Measurements from ENCODE around the gene ENTPD2. TPM values are rescaled to one million over a fixed set of nuclear protein-coding genes. Genes with fewer than 3 reads are reported as not detected.

Gene ENTPD2
- total RNA-seq, 1 donor from 2014 or later: 0.46 TPM

DNA sequence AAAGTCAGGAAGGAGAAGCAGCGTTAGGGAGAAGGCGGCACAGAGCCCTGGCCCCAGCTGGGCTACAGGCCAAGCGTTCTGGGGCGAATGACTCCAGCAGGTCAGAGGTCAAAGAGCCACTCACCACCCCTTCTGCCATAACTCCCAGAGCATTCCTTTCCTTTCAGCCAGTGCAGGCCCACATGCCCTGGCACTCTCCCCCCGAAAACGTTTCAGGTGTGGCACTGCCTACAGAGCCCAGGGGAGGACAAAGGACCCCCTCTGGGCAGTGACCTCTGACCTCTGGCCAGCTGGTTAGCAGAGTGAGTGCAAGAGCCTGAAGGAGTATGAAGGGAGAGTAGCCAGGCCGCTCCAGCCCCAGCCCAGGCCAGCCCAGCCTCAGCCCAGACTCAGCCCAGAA, 30.7 kb downstream of the ENTPD2 start:
- no peak for TF ChIP-seq CTCF (IDR thresholded peaks at IDR 0.05)
- Mint-ChIP-seq H3K27ac (ENCODE audit: unreplicated experiment) (no peak overlapping the region), H3K4me3 (ENCODE audit: unreplicated experiment) (no peak overlapping the region), H3K27me3 (ENCODE audit: unreplicated experiment) (no peaks in the 10 kb centered on the region), H3K4me1 (ENCODE audit: unreplicated experiment) (peaks cover 8% of the 10 kb centered on the region), H3K36me3 (ENCODE audit: unreplicated experiment) (peaks cover 2% of the 10 kb centered on the region), H3K9me3 (ENCODE audit: unreplicated experiment) (no peaks in the 10 kb centered on the region)
- no peak for DNase-seq (ENCODE audit: extremely low spot score, unreplicated experiment)

DNA sequence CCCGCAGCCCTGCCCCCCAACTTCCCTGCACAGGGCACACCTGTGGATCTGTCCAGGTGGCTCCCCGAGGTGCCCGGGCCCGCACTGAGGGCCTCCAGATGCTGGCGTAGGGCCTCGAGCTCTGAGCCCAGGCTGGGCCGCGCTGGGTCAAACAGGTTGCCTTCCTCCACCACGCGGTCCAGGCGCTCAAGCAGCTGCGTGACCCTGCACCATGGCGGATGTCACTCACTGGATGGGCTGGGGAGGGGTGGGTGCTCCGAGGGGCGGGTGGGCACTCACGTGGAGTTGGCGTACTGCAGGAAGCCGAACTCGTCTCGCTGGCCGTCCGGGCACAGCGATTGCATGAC, 31.2 kb downstream of the ENTPD2 start:
- Mint-ChIP-seq H3K36me3 (ENCODE audit: unreplicated experiment) (peaks cover 2% of the 10 kb centered on the region), H3K27me3 (ENCODE audit: unreplicated experiment) (no peaks in the 10 kb centered on the region), H3K4me1 (ENCODE audit: unreplicated experiment) (peaks cover 8% of the 10 kb centered on the region), H3K4me3 (ENCODE audit: unreplicated experiment) (no peak overlapping the region), H3K9me3 (ENCODE audit: unreplicated experiment) (no peaks in the 10 kb centered on the region), H3K27ac (ENCODE audit: unreplicated experiment) (no peak overlapping the region)
- DNase-seq (ENCODE audit: extremely low spot score, unreplicated experiment): no peak
- TF ChIP-seq CTCF (IDR thresholded peaks at IDR 0.05): no peak

DNA sequence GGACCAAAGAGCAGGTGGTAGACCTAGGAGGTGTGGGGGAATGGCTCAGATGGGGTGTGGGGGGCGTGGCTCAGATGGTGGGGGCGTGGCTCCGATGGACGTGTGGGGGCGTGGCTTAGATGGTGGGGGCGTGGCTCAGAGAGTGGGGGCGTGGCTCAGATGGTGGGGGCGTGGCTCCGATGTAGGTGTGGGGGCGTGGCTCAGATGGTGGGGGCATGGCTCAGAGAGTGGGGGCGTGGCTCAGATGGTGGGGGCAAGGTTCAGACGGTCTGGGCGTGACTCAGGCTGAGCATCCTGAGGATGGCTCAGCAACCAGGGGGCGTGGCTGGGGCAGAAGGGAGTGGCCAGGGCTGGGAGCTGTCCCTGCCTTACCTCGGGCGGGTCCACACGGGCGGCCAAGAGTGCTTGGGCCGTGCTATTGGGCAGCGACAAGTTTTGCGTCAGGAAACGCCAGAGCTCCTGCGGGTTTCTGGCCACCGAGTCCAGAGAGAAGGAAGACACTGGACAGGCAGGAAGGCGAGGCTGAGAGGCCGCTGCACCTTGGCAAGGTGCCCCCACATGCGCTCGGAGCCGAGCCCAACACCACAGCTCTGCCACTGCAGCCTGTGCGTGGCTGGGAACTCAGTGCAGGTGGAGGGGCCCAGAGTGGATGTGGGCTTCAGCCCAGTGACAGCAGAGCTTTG, 31.7 kb downstream of the ENTPD2 start:
- H3K27me3 Mint-ChIP-seq (ENCODE audit: unreplicated experiment): no peaks in the 10 kb centered on the region
- H3K27ac Mint-ChIP-seq (ENCODE audit: unreplicated experiment): no peak overlapping the region
- H3K36me3 Mint-ChIP-seq (ENCODE audit: unreplicated experiment): peaks cover 2% of the 10 kb centered on the region
- no peak overlapping the region for H3K4me3 Mint-ChIP-seq (ENCODE audit: unreplicated experiment)
- peaks cover 5% of the 10 kb centered on the region for H3K4me1 Mint-ChIP-seq (ENCODE audit: unreplicated experiment)
- DNase-seq (ENCODE audit: extremely low spot score, unreplicated experiment): no peak
- no peak for TF ChIP-seq CTCF (IDR thresholded peaks at IDR 0.05)
- H3K9me3 Mint-ChIP-seq (ENCODE audit: unreplicated experiment): no peaks in the 10 kb centered on the region

DNA sequence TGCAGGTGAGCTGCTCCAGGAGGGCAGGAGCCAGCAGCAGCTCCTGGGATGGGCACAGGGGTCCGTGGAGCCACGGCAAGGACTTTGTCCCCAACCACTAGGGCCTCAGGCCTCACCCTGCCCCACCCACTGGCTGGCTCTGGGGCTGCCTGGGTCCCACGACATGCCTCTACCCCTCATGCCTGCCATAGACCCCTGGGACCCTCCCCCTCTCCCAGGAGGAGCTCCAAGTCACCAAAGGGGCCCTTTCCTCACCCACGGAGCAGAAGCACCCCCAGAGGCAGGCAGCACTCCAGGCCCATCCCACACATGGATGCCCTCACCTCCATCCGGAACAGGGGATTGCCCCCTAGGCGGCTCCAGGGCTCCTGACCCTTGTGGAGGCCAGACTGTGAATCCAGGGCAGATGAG, 32.3 kb downstream of the ENTPD2 start:
- DNase-seq (ENCODE audit: extremely low spot score, unreplicated experiment): no peak
- peaks cover under 1% of the 10 kb centered on the region for H3K4me1 Mint-ChIP-seq (ENCODE audit: unreplicated experiment)
- H3K36me3 Mint-ChIP-seq (ENCODE audit: unreplicated experiment): peaks cover 3% of the 10 kb centered on the region
- H3K27me3 Mint-ChIP-seq (ENCODE audit: unreplicated experiment): no peaks in the 10 kb centered on the region
- H3K4me3 Mint-ChIP-seq (ENCODE audit: unreplicated experiment): no peak overlapping the region
- H3K27ac Mint-ChIP-seq (ENCODE audit: unreplicated experiment): no peak overlapping the region
- no peak for TF ChIP-seq CTCF (IDR thresholded peaks at IDR 0.05)
- no peaks in the 10 kb centered on the region for H3K9me3 Mint-ChIP-seq (ENCODE audit: unreplicated experiment)

DNA sequence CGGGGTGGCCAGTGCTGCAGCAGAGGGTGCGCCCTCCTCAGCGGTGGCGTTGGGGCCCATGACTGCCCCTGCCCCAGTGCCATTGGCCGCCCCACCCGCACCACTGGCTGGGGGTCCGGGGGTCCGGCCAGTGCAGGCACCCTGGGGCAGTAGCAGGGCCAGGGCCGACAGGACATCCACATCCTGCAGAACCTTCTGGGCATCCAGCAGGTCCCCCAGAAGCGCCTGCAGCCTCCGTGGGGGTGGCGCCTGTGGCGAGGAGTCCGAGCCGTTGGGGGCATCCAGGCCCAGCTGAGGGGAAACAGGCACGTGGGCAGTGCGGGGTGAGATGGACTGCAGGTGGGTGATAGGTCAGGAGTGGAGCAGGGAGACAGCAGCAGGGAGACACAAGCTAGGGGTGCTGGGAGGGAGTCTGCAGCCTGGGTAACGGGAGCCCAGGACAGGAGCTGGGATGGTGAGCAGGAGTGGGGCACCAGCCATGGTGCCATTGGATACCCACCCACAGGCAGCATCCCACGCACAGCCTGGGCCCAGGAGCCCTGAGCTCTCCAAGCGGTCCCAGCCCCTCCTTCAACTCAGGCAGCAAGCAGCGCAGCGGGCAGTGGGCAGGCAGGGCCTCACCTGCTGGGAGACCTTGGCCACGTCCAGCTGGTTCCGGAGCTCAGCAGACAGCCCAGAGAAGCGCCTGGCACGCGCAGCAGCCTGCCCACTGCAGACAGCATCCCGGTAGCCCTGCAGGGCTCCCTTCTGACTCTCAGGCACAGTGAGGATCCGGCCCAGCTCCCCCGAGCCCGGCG, 32.9 kb downstream of the ENTPD2 start:
- no peak overlapping the region for H3K4me3 Mint-ChIP-seq (ENCODE audit: unreplicated experiment)
- H3K9me3 Mint-ChIP-seq (ENCODE audit: unreplicated experiment): no peaks in the 10 kb centered on the region
- H3K27ac Mint-ChIP-seq (ENCODE audit: unreplicated experiment): no peak overlapping the region
- H3K36me3 Mint-ChIP-seq (ENCODE audit: unreplicated experiment): peaks cover 3% of the 10 kb centered on the region
- TF ChIP-seq CTCF (IDR thresholded peaks at IDR 0.05): no peak
- no peaks in the 10 kb centered on the region for H3K4me1 Mint-ChIP-seq (ENCODE audit: unreplicated experiment)
- no peak for DNase-seq (ENCODE audit: extremely low spot score, unreplicated experiment)
- no peaks in the 10 kb centered on the region for H3K27me3 Mint-ChIP-seq (ENCODE audit: unreplicated experiment)

All from osteocyte (in vitro differentiated cells).